Measurements from ENCODE around the gene SH3BP4. TPM values are rescaled to one million over a fixed set of nuclear protein-coding genes. Genes with fewer than 3 reads are reported as not detected.

The SH3BP4 gene
- total RNA-seq, 1 experiment from 2014 or later = 35.5 TPM

DNA sequence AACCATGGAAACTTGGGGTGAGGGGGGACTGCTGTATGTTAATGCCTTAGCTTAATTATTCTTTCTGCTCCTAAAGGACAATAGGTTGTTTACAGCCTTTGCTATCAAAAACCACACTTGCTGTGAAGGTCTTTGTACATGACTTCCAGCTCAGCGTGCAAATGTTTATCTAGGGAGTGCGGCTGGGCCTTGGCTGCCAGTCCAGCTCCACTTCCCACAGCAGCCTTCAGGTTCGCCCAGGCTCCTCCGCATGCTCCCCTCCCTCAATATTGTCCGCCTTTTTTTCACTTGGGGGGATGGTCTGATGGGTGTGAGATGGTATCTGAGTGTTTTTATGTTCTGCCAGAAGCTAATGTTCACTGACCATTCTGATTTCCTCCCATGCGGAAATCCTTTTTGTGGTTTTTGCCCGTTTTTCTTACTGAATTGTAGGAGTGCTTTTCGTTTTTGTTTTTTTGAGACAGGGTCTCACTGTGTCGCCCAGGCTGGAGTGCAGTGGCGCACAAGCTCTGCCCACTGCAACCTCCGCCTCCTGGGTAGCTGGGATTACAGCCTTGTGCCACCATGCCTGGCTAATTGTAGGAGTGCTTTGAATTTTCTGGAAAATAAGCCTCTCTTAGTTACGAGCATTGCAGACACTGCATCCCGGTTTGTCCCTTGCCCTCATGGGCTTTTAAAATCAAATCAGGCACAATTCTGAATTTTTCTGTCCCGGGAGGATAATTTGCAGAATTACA is 28.8 kb downstream of the SH3BP4 start:
- DNase-seq = no peak
- Histone ChIP-seq H3K4me3 (peak overlapping the region; percentile 43), H3K27me3 (no peaks in the 10 kb centered on the region), H3K9me3 (replicated peaks) (peaks cover 4% of the 10 kb centered on the region; the same call in 1 of the 2 replicates), H3K27ac (peak overlapping the region; percentile 62), H3K4me1 (peaks cover 40% of the 10 kb centered on the region), H3K36me3 (peaks cover 2% of the 10 kb centered on the region; the same call in 1 of the 2 replicates)

DNA sequence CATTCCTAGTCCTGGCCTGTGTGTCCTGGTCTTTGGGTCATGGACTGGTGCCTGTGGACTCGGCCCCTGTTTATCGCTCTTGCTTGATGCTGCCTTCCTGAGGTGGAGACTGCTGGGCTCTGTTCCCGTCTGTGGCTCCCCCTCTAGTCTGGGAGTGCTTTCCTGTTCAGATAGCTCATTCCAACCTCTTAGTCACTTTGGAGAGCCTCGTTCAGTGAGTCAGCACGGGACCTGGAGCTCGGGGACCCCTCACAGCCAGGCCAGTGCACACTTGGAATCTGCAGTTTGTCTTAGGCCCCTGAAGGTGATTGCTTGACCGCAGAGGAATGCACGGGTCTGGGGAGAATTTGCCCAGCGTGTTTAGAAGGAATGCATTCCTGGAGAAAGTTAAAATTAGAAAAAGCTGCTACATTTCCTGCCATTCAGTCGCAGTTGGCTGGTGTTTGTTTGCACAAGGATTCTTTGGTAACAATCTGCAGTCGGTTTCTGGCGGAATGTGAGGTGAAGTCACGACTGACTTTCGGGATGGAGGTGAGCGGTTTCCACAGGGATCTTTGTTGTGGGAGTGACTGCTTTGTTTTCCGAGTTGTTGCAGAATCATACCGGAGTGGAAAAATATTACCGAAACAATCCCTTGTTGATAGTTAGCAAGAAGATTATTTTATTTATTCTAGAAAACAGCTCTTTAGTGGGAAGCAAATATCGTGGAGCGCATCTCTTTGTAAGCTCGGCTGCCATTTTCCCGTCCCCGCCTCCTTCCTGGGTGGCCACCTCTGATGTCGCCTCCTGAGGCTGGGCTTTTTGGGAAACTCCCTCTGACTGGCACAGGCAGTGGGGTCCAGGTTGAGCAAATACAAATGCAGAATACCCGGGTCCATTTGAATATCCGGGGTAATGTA is 29.6 kb downstream of the SH3BP4 start:
- DNase-seq = peak; percentile 89 to 93
- Histone ChIP-seq H3K27ac (peak overlapping the region; percentile 62), H3K27me3 (no peaks in the 10 kb centered on the region), H3K9me3 (replicated peaks) (peaks cover 4% of the 10 kb centered on the region; the same call in 1 of the 2 replicates), H3K4me1 (peaks cover 47% of the 10 kb centered on the region), H3K4me3 (peak overlapping the region; percentile 43), H3K36me3 (peaks cover 2% of the 10 kb centered on the region; the same call in 1 of the 2 replicates)

DNA sequence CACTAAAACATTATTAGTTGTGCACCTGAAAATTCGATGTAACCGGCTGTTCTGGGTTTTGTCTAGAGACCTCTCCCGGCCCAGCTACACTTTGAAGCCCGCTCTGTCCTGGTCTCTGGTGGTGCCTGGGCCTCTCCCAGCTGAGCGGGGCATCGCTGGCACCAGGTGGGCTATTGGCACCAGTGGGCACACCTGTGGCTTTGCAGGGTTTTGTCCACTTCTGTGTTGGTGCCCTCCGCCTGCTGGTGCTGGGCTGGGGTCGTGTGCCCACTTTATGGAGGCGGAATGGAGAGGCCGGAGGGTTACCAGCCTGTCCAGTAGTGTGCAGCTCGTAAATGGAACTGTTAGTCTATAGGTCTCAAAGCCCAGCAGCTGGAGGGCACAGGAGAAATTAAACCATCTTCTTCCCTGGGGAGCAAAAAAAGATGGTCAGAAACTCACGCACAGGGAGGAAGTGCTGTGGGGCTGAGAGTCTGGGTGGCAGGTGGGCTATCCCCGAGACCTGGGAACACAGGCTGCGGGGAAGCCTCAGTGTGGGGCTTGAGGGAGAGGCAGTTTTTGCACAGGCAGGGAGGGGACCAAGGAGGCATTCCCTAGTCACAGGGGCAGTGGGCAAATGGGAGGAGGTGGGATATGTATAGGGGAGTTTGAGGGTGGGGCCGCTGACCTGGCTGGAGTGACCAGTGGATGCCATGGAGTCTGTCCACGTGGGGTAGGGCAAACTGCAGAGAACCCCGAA is 30.4 kb downstream of the SH3BP4 start:
- H3K9me3 ChIP-seq (replicated peaks) = peaks cover 4% of the 10 kb centered on the region; the same call in 1 of the 2 replicates
- peak overlapping the region; percentile 43 for H3K4me3 ChIP-seq
- peaks cover 2% of the 10 kb centered on the region; the same call in 1 of the 2 replicates for H3K36me3 ChIP-seq
- H3K27ac ChIP-seq = peak overlapping the region; percentile 62; the same call in 1 of the 2 replicates
- peaks cover 51% of the 10 kb centered on the region for H3K4me1 ChIP-seq
- DNase-seq = no peak
- no peaks in the 10 kb centered on the region for H3K27me3 ChIP-seq

DNA sequence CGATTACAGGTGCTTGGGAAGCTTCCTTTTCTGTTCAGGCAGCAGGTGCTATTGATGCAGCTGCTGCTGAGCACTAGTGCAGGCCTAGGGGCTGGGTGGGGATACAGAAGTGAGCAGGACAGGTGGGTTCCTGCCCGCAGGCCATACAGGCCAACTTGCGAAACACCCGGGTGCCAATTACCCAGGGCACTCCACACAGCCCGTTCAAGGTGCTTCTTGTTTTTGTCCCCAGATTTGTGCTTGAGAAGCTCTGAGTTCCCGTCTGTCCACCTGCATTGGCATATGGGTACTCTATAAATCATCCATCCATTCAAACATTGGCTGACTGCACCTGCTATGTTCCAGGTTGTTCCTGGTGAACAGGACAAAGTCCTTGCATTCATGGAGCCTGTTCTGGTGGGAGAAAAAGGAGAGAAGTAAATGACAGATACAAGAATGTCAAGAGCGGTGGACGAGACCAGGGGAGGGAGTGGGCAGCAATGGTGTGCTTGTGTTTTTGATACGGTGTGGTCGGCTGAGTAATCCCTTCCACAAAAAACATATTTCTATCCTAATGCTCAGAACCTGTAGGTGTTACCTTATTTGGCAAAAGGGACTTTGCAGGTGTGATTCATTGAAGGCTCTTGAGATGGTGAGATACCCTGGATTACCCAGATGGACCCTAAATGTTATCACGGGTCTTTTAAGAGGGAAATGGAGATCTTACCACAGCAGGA is 31.4 kb downstream of the SH3BP4 start:
- Histone ChIP-seq H3K4me3 (no peak overlapping the region), H3K27ac (no peak overlapping the region), H3K9me3 (replicated peaks) (peaks cover 4% of the 10 kb centered on the region; the same call in 1 of the 2 replicates), H3K4me1 (peaks cover 53% of the 10 kb centered on the region), H3K36me3 (peaks cover 2% of the 10 kb centered on the region; the same call in 1 of the 2 replicates), H3K27me3 (no peaks in the 10 kb centered on the region)
- no peak for DNase-seq

DNA sequence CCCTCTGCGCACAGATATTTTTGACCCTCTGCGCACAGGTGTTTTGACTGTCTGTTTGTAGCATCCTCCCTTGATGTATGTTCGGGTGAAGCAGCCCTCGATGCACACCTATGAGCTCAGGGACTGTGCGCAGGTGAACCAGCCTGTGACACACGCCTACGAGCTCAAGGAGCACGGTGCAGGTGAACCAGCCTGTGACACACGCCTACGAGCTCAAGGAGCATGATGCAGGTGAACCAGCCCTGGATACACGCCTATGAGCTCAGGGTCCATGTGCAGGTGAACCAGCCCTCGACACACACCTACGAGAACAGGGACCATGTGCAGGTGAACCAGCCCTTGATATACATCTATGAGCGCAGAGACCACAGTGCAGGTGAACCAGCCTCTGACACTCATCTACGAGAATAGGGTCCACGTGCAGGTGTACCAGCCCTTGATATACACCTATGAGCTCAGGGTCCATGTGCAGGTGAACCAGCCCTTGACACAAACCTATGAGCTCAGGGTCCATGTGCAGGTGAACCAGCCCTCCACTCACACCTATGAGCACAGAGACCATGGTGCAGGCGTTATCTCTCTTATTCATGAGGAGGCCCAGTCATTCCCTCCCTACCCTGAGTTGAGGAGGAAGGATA is 33.9 kb downstream of the SH3BP4 start:
- no peak for DNase-seq
- Histone ChIP-seq H3K27ac (peak overlapping the region; percentile 22; the same call in 1 of the 2 replicates), H3K36me3 (0 out of 2 replicates have a peak, but pooled peaks cover under 1% of the 10 kb centered on the region), H3K4me3 (no peak overlapping the region), H3K9me3 (replicated peaks) (no peaks in the 10 kb centered on the region), H3K27me3 (no peaks in the 10 kb centered on the region), H3K4me1 (peaks cover 34% of the 10 kb centered on the region)

DNA sequence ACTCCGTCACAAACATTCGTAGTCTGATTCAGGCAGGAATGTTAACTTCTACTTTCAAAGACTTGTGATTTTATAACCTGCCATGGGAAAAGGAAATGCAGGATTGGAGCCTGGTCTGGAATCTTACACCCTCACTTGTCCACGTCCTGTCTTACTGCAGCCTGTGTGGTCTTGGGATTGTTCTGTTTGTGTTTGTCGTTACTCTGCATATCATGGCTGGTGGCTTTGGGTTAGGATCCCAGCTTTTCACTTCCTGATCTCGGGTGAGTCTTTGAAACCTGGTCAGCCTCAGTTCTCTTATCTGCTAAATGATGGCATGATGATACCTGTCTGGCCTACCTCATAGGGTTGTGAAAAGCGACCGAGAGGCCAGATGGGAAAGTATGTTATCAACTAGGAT is 34.6 kb downstream of the SH3BP4 start:
- Histone ChIP-seq H3K9me3 (replicated peaks) (no peaks in the 10 kb centered on the region), H3K27ac (peak overlapping the region; percentile 22; the same call in 1 of the 2 replicates), H3K27me3 (no peaks in the 10 kb centered on the region), H3K4me1 (peaks cover 30% of the 10 kb centered on the region), H3K36me3 (0 out of 2 replicates have a peak, but pooled peaks cover 2% of the 10 kb centered on the region), H3K4me3 (no peak overlapping the region)
- DNase-seq = peak in 1 of 2 experiments; percentile 47

DNA sequence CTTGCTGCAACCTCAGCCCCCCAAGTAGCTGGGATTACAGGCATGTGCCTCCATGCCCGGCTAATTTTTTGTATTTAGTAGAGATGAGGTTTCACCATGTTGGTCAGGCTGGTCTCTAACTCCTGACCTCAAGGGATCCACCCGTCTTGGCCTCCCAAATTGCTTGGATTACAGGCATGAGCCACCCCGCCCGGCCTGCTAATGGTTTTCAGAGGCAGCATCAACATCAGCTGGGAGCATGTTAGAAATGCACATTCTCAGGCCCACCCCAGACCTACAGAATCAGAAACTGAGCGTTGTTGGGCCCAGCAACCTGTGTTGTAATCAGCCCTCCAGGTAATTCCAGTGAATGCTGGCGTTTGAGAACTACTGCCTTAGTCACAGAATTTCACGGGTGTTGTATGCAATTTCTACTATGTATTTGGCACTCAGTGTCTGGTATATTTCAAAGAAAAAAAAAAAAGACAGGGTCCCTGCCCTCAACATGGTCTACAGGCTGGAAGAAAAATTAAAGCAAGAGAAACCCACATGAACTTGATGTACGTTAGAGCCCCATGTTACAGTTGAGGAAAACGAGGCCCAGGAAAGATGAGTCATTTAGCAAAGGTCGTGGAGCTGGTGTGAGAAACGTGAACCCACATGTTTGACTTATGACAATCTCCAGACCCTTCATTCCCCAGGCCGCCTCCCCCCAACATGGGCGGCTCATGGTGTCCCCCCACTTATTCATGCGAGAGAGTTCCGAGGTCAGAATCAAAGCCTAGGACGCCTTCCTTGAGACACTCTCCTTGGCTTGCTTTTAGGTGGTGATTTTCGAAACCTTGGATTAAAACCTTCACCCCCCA is 35.3 kb downstream of the SH3BP4 start:
- H3K27me3 ChIP-seq = no peaks in the 10 kb centered on the region
- DNase-seq = no peak
- H3K9me3 ChIP-seq (replicated peaks) = no peaks in the 10 kb centered on the region
- peaks cover 27% of the 10 kb centered on the region for H3K4me1 ChIP-seq
- H3K4me3 ChIP-seq = no peak overlapping the region
- 0 out of 2 replicates have a peak, but pooled peaks cover 2% of the 10 kb centered on the region for H3K36me3 ChIP-seq
- H3K27ac ChIP-seq = no peak overlapping the region

DNA sequence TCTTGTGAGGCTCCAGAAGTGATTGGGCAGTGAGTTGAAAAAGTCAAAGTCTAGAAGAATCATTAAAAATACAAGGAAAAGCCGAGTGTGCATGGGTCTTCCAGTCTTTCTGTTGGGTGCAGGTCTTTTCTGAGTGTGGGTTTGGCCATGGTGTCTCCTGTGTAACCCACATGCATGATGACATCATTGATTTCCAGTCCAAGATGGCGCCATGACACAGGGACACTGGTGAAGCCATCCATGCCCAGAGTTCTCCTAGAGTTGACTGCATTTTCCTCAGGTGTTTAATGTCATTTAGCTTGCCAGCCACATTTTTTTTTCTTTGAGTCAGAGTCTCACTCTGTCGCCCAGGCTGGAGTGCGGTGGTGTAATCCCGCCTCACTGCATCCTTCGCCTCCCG is 35.9 kb downstream of the SH3BP4 start:
- H3K4me3 ChIP-seq = no peak overlapping the region
- no peaks in the 10 kb centered on the region for H3K27me3 ChIP-seq
- DNase-seq = no peak
- 0 out of 2 replicates have a peak, but pooled peaks cover 2% of the 10 kb centered on the region for H3K36me3 ChIP-seq
- H3K4me1 ChIP-seq = peaks cover 22% of the 10 kb centered on the region; the same call in 1 of the 2 replicates
- no peaks in the 10 kb centered on the region for H3K9me3 ChIP-seq (replicated peaks)
- no peak overlapping the region for H3K27ac ChIP-seq

DNA sequence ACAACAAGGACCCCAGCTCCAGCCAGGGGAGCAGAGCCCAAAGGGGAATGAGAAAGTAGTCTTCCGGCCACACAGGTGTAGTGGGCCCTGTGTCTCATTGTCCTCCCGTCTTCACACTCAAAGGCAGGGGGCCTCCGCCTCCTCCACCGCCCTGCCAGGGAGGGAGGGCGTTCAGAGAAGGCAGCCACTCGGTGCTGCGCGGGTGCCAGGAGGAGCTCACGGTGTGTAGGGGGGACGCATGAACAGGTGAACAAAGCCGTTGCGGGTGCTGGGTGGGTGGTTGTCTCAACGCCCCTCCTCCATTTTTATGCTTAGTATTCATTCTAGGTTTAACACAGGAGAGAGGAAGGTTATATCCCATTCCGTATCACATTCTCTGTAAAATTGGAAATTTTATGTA is 36.7 kb downstream of the SH3BP4 start:
- H3K4me3 ChIP-seq = no peak overlapping the region
- DNase-seq = no peak
- no peaks in the 10 kb centered on the region for H3K9me3 ChIP-seq (replicated peaks)
- no peak overlapping the region for H3K27ac ChIP-seq
- 0 out of 2 replicates have a peak, but pooled peaks cover 2% of the 10 kb centered on the region for H3K36me3 ChIP-seq
- H3K4me1 ChIP-seq = peaks cover 20% of the 10 kb centered on the region; the same call in 1 of the 2 replicates
- no peaks in the 10 kb centered on the region for H3K27me3 ChIP-seq

DNA sequence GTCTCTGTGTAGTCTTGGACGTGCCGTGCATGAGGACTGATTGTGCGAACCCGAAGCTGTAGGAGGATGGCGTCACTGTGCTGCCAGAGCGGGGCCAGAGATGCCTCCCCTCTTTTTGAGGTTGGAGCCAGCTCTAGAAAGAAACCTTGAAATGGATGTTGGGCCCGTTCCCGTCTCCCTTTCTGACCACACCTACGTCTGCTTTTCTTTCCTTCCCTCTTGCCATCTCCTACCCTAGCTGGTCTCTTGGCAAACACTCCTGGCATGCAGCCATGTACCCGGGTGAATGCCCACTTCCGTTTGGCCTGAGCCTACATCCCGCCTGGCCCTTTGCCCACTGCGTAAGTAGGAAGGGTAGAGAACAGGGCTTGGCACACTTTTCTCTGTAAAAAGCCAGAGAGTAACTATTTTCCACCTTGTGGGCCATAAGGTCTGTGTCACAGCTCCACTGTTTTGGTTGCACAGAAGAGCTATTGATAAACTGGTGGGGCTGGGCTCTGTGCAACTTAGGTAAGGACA is 37.4 kb downstream of the SH3BP4 start:
- Histone ChIP-seq H3K27me3 (no peaks in the 10 kb centered on the region), H3K4me1 (peaks cover 20% of the 10 kb centered on the region), H3K27ac (no peak overlapping the region), H3K4me3 (no peak overlapping the region), H3K9me3 (replicated peaks) (no peaks in the 10 kb centered on the region), H3K36me3 (0 out of 2 replicates have a peak, but pooled peaks cover 2% of the 10 kb centered on the region)
- DNase-seq = no peak

DNA sequence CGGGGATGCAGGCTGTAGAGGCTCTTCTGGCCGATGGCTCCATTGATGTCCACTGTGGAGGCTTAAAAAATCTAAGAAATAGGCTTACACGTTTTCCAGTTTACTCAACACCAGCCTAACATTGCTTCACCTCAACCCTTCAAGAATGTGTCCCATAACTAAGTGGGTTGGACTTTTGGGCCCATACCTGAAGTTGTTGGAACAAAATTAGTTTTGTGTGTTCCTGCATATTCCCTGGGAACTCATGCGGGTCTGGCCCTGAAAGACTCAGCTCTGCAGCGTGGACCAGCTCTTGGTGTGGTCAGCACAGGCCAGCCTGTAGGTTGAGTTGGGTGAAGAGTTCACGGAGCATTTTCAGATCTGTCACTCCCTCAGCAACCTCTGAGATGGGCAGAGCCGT is 38.5 kb downstream of the SH3BP4 start:
- peaks cover 31% of the 10 kb centered on the region for H3K4me1 ChIP-seq
- H3K9me3 ChIP-seq (replicated peaks) = no peaks in the 10 kb centered on the region
- DNase-seq = no peak
- no peak overlapping the region for H3K27ac ChIP-seq
- no peak overlapping the region for H3K4me3 ChIP-seq
- H3K27me3 ChIP-seq = no peaks in the 10 kb centered on the region
- 0 out of 2 replicates have a peak, but pooled peaks cover 2% of the 10 kb centered on the region for H3K36me3 ChIP-seq

DNA sequence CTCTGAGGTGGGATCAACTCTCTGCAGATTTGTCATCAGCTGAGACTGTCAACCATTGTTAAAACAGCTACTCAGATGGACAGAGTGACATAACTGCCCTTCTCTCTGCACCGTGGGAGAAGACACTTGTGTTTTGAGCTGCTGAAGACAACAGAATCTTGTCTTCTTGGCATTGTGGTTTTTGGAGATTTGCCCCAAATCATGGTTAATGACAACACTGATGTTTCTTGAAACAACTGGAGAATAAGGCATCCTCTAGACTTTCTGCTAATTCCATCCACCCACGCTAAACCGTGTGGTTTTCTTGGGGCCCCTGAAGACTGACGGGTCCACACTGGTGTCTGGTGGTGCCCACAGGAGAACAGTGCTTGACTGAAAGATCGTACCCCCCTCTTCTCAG is 39.5 kb downstream of the SH3BP4 start:
- H3K4me1 ChIP-seq = peaks cover 35% of the 10 kb centered on the region

More for the DNA sequence above, 39.5 kb downstream of the SH3BP4 start:
- no peaks in the 10 kb centered on the region for H3K9me3 ChIP-seq (replicated peaks)
- H3K4me3 ChIP-seq = no peak overlapping the region
- H3K36me3 ChIP-seq = 0 out of 2 replicates have a peak, but pooled peaks cover 2% of the 10 kb centered on the region
- no peak overlapping the region for H3K27ac ChIP-seq
- DNase-seq = no peak
- no peaks in the 10 kb centered on the region for H3K27me3 ChIP-seq
